ENCODE measurements around the gene SUMF1. TPM values are rescaled to one million over a fixed set of nuclear protein-coding genes. Genes with fewer than 3 reads are reported as not detected.

SUMF1 gene
- total and polyA plus RNA-seq, 2 of the 13 experiments (the other 11 are each of a cell fraction or from before 2014, with no cell fraction given), result 18.5 to 28.9 TPM

GRCh38 chr3:4413467-4413866 lies 53.6 kb downstream of the SUMF1 start:
- POLR2A ChIA-PET, result no interaction called here
- 100% methylated on average over 1 of the region's 1 CpG for WGBS (ENCODE audit: low lambda C conversion rate)
- in situ Hi-C loops (cut with HindIII; ENCODE audit: extremely low pct_ligation_motif_present, low pct_unique_long_range_greater_than_20kb) (no loop called here), intact Hi-C loops (cut with micrococcal nuclease; ENCODE audit: unreplicated experiment) (no loop called here)
- Histone ChIP-seq H4K20me1 (ENCODE audit: insufficient read depth, low read length) (no peaks in the 10 kb centered on the region), H3K4me2 (ENCODE audit: low read depth, low read length) (no peak overlapping the region), H3K9ac (ENCODE audit: insufficient read depth, low read depth, low read length) (no peak overlapping the region), H3K4me1 (ENCODE audit: insufficient read depth, low read length) (peaks cover 22% of the 10 kb centered on the region), H3K36me3 (replicated peaks in 1 of 2; ENCODE audit: control insufficient read depth in 1 of 2, insufficient read depth in 2 of 2, low read length in 2 of 2) (peaks cover 2 to 39% of the 10 kb centered on the region in 2 experiments; a peak in 3 of 5 replicates), H3K79me2 (ENCODE audit: insufficient read depth, low read length) (no peaks in the 10 kb centered on the region), H3K27me3 (ENCODE audit: control insufficient read depth in 1 of 2, insufficient read depth in 2 of 2, low read length in 2 of 2) (no peaks in the 10 kb centered on the region), H3K4me3 (replicated peaks in 1 of 3; ENCODE audit: insufficient read depth in 1 of 3, low read depth in 2 of 3, low read length in 3 of 3) (no peak overlapping the region), H3K9me3 (ENCODE audit: low read length) (no peaks in the 10 kb centered on the region), H2AFZ (ENCODE audit: low read length) (no peak overlapping the region), H3K27ac (ENCODE audit: extremely low read length, insufficient read depth, low read length) (no peak overlapping the region)
- no peak for DNase-seq (ENCODE audit: low spot score)
- ATAC-seq, result no peak
- CTCF ChIA-PET (ENCODE audit: low intra/inter-chr PET ratio, low total read pairs), result no interaction called here
- no peak for FAIRE-seq
- no TSS peak for BruUV-seq (replicated peaks)
- TF ChIP-seq RNF219 (CRISPR knock-in tag; IDR thresholded peaks at IDR 0.05) (no peak), ERF (CRISPR knock-in tag; IDR thresholded peaks at IDR 0.05) (no peak), POGZ (CRISPR knock-in tag; IDR thresholded peaks at IDR 0.05) (no peak), NR3C1 (CRISPR knock-in tag; IDR thresholded peaks at IDR 0.05) (no peak), IKZF5 (CRISPR knock-in tag; IDR thresholded peaks at IDR 0.05) (no peak), ZNF839 (CRISPR knock-in tag; IDR thresholded peaks at IDR 0.05; ENCODE audit: borderline replicate concordance) (no peak), EEA1 (CRISPR knock-in tag; IDR thresholded peaks at IDR 0.05; ENCODE audit: borderline replicate concordance) (no peak), ZNF318 (CRISPR knock-in tag; IDR thresholded peaks at IDR 0.05) (no peak)
- TF ChIP-seq, protein P1, sequence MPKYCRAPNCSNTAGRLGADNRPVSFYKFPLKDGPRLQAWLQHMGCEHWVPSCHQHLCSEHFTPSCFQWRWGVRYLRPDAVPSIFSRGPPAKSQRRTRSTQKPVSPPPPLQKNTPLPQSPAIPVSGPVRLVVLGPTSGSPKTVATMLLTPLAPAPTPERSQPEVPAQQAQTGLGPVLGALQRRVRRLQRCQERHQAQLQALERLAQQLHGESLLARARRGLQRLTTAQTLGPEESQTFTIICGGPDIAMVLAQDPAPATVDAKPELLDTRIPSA (CRISPR knock-in tag; IDR thresholded peaks at IDR 0.05; ENCODE audit: borderline replicate concordance), result no peak
